Forelimb muscle (tissue), 1 donor: ENCODE data around the gene JAK1. TPM values are rescaled to one million over a fixed set of nuclear protein-coding genes. Genes with fewer than 3 reads are reported as not detected.
"Not testable (repeated sequence)": the region's sequence is repeated elsewhere in the genome, so short reads cannot be mapped to it uniquely, and the experiment has no call there.

Experiments used
- DNase-seq: peaks from one replicate; pipeline ENCODE4 v3.0.0-alpha.2; 2013; ENCODE audit warnings: low read depth
- polyA plus RNA-seq: library from polyadenylated mRNA; unstranded; fragments of 120-200 nt; gene quantifications from one replicate; pipeline ENCODE4 v1.2.1, GENCODE V29; 2013; ENCODE audit not compliant: insufficient read length

The JAK1 gene
- polyA plus RNA-seq, 1 donor: 58.3 TPM

GRCh38 chr1:64950284-64950809 is 16.0 kb downstream of the JAK1 start:
- no peak for DNase-seq

- DNase-seq: no peak
Measured at GRCh38 chr1:64948905-64949833, 17.2 kb downstream of the JAK1 start.

GRCh38 chr1:64948216-64948615 is 18.1 kb downstream of the JAK1 start:
- no peak for DNase-seq

GRCh38 chr1:64946916-64947315 is 19.4 kb downstream of the JAK1 start:
- no peak for DNase-seq

GRCh38 chr1:64944913-64945312 is 21.4 kb downstream of the JAK1 start:
- DNase-seq: no peak

- DNase-seq: no peak
Measured at GRCh38 chr1:64942675-64943074, 23.7 kb downstream of the JAK1 start.

GRCh38 chr1:64942118-64942517 is 24.2 kb downstream of the JAK1 start:
- no peak for DNase-seq

GRCh38 chr1:64941461-64942117 is 24.8 kb downstream of the JAK1 start:
- DNase-seq: no peak

GRCh38 chr1:64940025-64940424 is 26.3 kb downstream of the JAK1 start:
- DNase-seq: no peak

- DNase-seq: no peak
Measured at GRCh38 chr1:64938991-64939390, 27.4 kb downstream of the JAK1 start.

- no peak for DNase-seq
Measured at GRCh38 chr1:64936956-64937355, 29.4 kb downstream of the JAK1 start.

- DNase-seq: no peak
Measured at GRCh38 chr1:64935551-64936155, 30.7 kb downstream of the JAK1 start.

GRCh38 chr1:64934878-64935275 is 31.5 kb downstream of the JAK1 start:
- DNase-seq: no peak

- DNase-seq: no peak
Measured at GRCh38 chr1:64934115-64934877, 32.1 kb downstream of the JAK1 start.

- peak; percentile 48 for DNase-seq
Measured at GRCh38 chr1:64933296-64934070, 32.9 kb downstream of the JAK1 start.

GRCh38 chr1:64932962-64933295 is 33.4 kb downstream of the JAK1 start:
- no peak for DNase-seq

GRCh38 chr1:64930640-64931039 is 35.7 kb downstream of the JAK1 start:
- DNase-seq: not testable (repeated sequence)

- no peak for DNase-seq
Measured at GRCh38 chr1:64929221-64929620, 37.1 kb downstream of the JAK1 start.

GRCh38 chr1:64928325-64928724 is 38.0 kb downstream of the JAK1 start:
- no peak for DNase-seq

- DNase-seq: no peak
Measured at GRCh38 chr1:64925594-64925993, 40.8 kb downstream of the JAK1 start.

- no peak for DNase-seq
Measured at GRCh38 chr1:64923294-64923718, 43.0 kb downstream of the JAK1 start.
